ENCODE results near the gene SLFN11. TPM values are rescaled to one million over a fixed set of nuclear protein-coding genes. Genes with fewer than 3 reads are reported as not detected.
"Not testable (repeated sequence)": the region's sequence is repeated elsewhere in the genome, so short reads cannot be mapped to it uniquely, and the experiment has no call there.

SLFN11 gene, protein sequence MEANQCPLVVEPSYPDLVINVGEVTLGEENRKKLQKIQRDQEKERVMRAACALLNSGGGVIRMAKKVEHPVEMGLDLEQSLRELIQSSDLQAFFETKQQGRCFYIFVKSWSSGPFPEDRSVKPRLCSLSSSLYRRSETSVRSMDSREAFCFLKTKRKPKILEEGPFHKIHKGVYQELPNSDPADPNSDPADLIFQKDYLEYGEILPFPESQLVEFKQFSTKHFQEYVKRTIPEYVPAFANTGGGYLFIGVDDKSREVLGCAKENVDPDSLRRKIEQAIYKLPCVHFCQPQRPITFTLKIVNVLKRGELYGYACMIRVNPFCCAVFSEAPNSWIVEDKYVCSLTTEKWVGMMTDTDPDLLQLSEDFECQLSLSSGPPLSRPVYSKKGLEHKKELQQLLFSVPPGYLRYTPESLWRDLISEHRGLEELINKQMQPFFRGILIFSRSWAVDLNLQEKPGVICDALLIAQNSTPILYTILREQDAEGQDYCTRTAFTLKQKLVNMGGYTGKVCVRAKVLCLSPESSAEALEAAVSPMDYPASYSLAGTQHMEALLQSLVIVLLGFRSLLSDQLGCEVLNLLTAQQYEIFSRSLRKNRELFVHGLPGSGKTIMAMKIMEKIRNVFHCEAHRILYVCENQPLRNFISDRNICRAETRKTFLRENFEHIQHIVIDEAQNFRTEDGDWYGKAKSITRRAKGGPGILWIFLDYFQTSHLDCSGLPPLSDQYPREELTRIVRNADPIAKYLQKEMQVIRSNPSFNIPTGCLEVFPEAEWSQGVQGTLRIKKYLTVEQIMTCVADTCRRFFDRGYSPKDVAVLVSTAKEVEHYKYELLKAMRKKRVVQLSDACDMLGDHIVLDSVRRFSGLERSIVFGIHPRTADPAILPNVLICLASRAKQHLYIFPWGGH
- total RNA-seq, result 23.0 TPM
- long read RNA-seq, full-length matches to known transcripts, result 3 of 7 reads
- long read RNA-seq, partial matches to known transcripts, result 2 of 7 reads
- long read RNA-seq, other reads (novel, unspliced or antisense), result 2 of 7 reads

DNA sequence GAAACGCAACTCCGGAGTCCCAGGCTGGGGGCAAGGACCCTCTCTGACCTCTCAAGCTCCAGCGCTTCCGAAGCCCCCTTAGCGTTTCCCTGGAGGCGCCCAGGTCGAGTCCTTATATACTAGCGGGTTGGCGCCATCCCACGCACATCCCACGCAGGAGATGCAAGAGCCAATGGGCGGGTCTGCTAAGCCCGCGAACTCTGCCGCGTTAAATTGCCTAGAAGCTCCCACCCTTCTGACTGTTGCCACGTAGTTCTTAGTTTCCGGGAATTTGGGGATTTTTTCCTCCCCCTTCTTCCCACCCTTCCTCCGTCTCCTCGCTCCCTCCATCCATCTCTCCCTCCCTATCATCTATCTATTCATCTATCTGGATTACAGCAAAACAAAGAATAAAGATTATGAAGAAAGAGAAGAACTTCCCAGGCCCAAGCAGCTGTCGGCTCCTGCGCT, at the start of gene SLFN11:
Gene SLFN11, minus strand, starts transcription at position 88 of the 450 bp plus-strand sequence. CDS start 9,814 bp downstream, outside the sequence.
- intact Hi-C loops (cut with DNase I), result loop anchor here (1.0 to 10.0 kb wide), 6 partner anchors 27 to 1119 kb away; partner anchors contain the start of genes CCL2, SLFN12L, SLFN13 and TAF15
- DNase-seq (ENCODE audit: low spot score), result peak; percentile 92

DNA sequence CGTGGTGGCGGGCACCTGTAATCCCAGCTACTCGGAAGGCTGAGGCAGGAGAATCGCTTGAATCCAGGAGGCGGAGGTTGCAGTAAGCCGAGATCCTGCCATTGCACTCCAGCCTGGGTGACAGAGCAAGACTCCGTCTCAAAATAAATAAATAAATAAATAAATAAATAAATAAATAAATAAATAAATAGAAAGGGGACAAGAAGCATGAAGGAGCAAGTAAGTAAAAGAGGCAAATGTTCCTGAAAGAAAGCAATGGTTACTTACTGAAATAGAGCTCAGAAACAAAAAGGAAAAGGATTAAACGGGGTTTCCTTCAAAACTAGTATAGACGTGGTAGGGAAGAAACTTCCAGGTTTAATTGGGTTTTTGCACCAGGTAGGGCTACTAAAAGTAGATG, 47.6 kb upstream of the SLFN11 start:
- DNase-seq (ENCODE audit: low spot score); intact Hi-C loops (cut with DNase I): not testable (repeated sequence)

DNA sequence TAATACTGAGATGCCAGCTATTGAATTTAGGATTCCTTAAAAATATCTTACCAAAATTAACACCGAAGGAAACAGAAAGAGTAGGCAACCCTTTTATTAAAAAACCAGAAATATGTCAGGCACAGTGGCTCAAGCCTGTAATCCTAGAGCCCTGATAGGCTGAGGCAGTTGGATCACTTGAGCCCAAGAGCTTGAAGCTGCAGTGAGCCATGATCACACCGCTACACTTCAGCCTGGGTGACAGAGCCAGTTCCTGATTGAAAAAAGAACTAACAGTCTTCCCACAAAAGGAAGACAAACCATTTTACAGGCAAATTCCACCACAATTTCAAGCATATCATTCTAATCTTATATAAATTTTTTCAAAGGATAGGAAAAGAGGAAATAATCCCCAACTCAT, 43.2 kb upstream of the SLFN11 start:
- DNase-seq (ENCODE audit: low spot score), result no peak
- intact Hi-C loops (cut with DNase I), result no loop called here

DNA sequence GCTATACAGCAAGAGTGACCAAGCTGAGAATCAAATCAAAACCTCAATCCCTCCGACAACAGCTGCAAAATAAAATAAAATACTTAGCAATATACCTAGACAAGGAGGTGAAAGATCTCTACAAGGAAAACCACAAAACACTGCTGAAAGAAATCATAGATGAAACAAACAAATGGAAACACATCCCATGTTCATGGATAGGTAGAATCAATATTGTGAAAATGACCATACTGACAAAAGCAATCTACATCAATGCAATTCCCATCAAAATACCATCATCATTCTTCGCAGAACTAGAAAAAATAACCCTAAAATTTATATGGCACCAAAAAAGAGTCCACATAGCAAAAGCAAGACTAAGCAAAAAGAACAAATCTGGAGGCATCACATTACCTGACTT, 41.3 kb upstream of the SLFN11 start:
- DNase-seq (ENCODE audit: low spot score); intact Hi-C loops (cut with DNase I): not testable (repeated sequence)

DNA sequence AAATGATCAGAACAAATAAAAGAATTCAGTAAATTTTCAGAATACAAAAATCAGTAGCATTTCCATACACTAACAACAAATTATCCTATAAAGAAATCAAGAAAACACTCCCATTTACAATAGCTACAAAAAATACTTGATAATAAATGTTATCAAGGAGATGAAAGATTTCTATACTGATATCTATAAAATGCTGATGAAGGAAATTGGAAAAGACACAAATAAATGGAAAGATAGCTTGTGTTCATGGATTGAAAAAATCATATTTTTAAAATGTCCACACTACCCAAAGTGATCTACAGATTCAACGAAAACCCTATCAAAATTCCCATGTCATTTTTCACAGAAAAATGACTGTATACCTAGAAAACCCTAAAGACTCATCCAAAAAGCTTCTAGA, 40.8 kb upstream of the SLFN11 start:
- no peak for DNase-seq (ENCODE audit: low spot score)
- intact Hi-C loops (cut with DNase I), result no loop called here

DNA sequence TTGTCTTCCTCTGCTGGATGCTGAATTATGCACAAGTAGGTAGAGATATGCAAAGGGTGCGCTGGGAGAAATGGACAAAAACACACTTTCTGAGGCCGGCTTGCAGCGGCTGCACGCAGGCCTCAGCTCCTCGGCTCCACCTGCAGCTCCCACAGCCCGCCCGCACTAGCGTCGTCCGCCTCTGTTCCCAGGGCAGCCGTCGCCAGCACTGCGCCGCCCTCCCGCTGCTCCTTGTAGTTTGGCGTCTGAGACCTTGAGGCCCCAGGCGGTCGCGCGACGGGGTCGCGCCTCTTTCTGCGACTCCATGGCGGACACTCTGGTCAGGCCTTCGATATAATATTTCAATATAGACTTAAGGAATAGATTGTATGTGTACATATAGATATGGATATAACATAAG, 34.1 kb upstream of the SLFN11 start:
- intact Hi-C loops (cut with DNase I), result no loop called here
- no peak for DNase-seq (ENCODE audit: low spot score)

DNA sequence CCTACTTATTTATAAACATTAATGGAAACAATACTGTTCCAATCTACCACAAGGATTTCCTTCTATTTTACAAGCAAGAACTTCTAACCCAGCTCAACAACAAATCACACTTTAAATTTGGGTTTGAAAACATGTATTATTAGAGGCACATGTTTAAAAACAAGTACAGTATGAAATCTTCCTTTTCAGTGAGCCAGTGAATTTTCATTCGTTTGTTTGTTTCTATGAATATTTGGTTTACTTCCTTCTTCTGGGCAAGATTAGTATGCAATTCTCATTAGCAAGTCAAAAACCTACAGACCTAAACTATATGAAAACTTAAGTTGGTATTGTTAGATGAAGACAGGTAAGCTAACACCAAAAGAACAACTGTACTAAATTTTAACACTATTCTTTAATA, 33.1 kb upstream of the SLFN11 start:
- DNase-seq (ENCODE audit: low spot score), result no peak
- intact Hi-C loops (cut with DNase I), result no loop called here

DNA sequence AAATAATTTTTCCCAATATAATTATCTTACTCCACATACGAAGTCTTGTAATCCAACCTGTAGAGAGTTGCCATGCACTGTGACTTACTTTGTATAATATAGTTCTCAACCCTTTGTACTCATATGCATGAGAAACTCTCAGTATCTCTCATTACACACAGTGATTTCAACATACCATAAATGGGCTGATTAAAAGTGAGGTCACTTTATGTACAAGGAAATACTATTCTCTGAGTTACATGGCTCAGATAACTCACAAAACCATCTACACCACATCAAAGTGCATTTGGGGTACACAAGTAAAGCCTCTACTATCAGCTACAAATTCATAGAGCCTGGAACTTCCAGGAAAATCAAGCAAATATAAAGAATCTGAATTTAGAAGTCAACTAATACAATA, 30.9 kb upstream of the SLFN11 start:
- intact Hi-C loops (cut with DNase I), result no loop called here
- DNase-seq (ENCODE audit: low spot score), result no peak

DNA sequence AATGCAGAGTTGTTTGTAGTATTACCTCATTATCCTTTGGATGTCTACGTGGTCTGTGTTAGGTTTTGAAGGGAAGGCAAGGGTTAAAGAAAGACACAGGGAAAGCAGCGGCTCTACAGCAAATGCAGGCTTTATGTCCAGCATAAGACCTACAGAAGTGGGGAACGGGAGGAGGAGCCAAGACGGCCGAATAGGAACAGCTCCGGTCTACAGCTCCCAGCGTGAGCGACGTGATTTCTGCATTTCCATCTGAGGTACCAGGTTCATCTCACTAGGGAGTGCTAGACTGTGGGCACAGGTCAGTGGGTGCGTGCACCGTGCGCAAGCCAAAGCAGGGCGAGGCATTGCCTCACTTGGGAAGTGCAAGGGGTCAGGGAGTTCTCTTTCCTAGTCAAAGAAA, 20.4 kb upstream of the SLFN11 start:
- DNase-seq (ENCODE audit: low spot score); intact Hi-C loops (cut with DNase I): not testable (repeated sequence)

DNA sequence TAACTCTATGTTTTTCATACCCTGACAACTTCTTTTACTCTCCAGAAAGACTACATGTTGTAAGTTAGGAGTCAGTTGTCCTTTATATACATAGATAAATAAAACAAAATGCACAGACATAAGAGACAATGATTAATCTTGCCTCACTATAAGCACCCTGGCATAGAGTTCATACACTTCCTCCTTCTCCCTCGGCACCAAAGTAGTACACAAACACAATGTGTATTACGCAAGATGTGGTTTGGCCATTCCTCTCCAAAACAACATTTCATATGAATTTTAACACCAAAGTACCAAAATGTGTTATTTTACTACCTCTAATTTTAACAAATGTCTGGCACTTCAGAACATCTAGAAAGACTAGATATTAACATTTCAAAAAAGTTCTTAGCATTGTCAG, 17.2 kb upstream of the SLFN11 start:
- DNase-seq (ENCODE audit: low spot score), result no peak
- intact Hi-C loops (cut with DNase I), result no loop called here

DNA sequence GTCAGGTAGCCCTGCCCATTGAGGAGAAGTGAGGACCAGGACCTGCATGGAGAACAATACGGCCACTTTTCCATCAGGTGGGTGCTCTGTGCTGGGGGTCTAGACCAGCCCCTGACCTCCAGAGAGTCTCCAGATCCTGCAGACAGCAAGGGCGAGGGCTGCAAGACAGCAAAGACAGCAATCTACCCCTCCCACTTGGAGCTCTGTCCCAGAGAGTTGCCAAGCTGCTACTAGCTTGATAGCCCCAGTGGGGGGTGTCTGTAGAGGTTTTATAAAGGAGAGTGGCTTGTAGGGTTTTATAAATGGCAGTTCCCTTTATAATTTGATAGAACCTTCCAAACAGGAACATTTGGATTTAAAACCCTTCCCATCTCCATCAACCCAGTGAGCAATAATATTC, 16.7 kb upstream of the SLFN11 start:
- intact Hi-C loops (cut with DNase I), result no loop called here
- DNase-seq (ENCODE audit: low spot score), result no peak

DNA sequence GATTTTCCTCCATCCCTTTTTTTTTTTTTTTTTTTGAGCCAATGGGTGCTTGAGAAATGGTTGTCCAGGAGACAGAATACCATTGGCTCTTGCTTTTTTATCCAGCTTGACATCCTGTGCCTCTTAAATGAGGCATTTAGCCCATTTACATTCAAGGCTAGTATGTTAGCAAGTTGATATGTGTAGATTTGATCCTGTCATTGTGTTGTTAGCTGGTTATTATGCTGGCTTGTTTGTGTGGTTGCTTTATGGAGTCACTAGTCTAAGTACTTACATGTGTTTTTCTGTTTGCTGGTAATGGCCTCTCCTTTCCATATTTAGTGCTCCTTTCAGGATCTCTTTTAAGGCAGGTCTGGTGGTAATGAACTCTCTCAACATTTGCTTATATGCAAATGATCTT, 14.1 kb upstream of the SLFN11 start:
- intact Hi-C loops (cut with DNase I), result no loop called here
- DNase-seq (ENCODE audit: low spot score), result no peak

DNA sequence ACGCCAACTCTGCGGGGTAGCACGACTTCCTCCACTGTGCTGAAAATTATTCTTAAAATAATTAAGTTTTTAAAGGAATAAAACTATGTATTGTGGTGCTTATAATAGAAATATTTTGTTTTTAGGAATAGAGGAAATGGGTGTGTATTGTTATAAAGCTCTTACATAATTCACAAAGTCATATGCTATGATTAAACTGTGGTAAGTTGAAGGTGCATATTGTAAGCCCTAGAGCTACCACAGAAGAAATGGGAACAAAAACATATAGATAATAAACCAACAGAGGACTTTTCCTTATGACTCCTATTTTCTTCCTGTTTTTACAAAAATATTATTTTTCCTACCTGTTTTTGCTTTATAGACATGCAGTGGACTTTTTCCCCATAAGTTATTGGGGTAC, 4.3 kb upstream of the SLFN11 start:
- intact Hi-C loops (cut with DNase I), result loop anchor here (10.0 kb wide), 3 partner anchors 157 to 1123 kb away; partner anchors contain the start of genes CCL2, SLFN12L and TAF15

DNA sequence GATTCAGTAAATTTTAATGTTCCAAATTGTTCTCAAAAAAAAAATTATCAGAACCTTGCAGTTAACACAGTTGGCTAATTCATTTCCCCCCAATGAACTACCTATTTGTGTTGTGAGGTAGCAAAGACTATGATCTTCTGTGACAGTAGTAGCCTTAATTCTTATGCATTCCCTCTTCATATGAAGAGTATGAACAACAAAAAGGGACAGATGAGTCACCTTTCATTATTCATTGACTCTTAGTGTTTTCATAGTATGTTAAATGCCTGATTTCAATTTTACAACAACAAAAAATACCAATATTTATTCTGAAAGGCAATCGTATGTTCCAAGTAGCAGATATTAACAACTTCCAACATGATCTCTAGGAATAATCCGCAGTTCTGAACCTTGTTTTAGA, 3.6 kb upstream of the SLFN11 start:
- no peak for DNase-seq (ENCODE audit: low spot score)
- intact Hi-C loops (cut with DNase I), result loop anchor here (10.0 kb wide), 3 partner anchors 158 to 1122 kb away; partner anchors contain the start of genes CCL2, SLFN12L and TAF15

More for the DNA sequence above, 4.3 kb upstream of the SLFN11 start:
- DNase-seq (ENCODE audit: low spot score), result no peak

DNA sequence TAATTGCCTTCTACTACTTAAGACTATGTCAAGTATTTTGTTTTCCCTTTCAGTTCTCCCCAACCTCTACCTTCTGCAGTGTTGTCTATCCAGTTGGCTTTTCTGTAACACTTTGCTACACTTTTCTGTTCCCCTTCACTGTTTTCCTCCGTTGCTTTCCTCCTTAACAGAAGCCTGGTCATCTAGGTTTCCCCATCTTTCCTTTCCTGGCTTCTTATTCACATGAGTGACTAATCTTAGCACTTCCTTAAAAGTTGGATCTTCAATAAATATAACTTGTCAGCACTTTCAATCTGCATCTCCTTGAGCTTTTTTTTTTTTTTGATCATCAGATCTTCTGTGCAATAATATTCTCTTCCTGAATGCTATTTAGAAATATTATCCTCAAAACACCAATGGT, 2.8 kb upstream of the SLFN11 start:
- DNase-seq (ENCODE audit: low spot score), result no peak
- intact Hi-C loops (cut with DNase I), result loop anchor here (10.0 kb wide), 3 partner anchors 159 to 1121 kb away; partner anchors contain the start of genes CCL2, SLFN12L and TAF15

DNA sequence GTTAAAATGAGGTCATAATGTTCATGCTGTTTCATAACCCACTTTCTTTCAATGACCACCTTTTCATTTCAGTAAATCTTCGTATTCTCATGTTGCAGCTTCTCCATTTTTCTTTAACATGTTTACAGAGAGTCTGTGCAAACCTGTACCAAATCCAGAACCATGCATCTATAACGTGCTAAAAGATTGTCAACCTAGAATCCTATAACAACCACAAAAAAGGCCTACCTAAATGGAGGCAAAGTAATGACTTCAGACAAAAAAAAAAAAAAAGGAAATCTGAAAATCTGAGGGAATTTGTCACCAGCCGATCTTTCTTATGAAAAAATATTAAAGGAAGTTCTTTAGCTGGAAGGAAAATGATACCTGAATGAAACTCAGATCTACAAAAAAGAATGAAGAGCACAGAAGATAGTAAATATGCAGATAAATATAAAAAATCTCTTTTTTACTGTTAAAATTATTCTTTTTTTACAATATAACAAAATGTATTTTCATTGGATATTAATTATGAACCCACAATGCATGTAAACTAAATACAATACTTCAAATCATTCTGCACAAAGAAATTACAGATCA, 1.4 kb upstream of the SLFN11 start:
- DNase-seq (ENCODE audit: low spot score), result no peak
- intact Hi-C loops (cut with DNase I), result loop anchor here (2.0 to 10.0 kb wide), 5 partner anchors 58 to 1120 kb away; partner anchors contain the start of genes CCL2, SLFN12, SLFN12L and TAF15

DNA sequence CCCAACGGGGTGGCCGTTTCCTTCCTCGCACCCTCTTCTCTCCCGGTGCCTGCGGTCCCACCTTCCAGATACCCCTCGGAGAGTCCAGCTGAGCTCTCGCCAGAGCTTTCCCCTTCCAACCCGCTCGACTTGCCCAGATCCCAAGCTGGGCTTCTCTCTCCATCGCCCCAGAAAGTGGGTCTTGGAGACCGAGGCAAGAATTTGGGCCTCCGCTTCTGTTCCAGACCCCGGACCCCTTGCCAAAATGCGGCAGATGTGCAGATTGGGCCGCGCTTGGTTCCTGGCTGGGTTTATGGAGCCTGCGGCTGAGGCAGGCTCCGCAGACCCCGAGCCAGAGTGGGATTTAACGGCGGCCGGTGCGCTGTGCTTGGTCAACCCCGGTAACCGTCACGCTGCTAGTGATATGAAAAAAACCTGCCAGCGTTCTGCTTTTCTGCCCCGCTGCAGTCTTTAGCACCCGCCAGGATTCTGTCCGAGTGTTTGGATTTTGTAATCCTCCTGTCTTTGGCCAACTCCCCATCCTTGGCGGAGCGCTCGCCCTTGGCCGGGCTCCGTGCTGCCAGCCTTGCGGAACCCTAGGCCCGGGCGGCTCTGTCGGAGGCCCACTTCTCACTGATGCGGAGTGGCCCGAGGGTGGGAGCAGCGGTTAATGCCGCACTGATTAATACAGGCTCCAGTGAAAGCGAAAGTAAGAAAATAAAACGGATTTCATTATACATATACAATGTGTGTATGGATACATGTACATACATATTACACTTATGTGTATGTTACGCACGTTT, 754 bp upstream of the SLFN11 start:
- DNase-seq (ENCODE audit: low spot score), result peak; percentile 79
- intact Hi-C loops (cut with DNase I), result loop anchor here (1.0 to 10.0 kb wide), 7 partner anchors 27 to 1119 kb away; partner anchors contain the start of genes CCL2, SLFN12, SLFN12L and SLFN13

DNA sequence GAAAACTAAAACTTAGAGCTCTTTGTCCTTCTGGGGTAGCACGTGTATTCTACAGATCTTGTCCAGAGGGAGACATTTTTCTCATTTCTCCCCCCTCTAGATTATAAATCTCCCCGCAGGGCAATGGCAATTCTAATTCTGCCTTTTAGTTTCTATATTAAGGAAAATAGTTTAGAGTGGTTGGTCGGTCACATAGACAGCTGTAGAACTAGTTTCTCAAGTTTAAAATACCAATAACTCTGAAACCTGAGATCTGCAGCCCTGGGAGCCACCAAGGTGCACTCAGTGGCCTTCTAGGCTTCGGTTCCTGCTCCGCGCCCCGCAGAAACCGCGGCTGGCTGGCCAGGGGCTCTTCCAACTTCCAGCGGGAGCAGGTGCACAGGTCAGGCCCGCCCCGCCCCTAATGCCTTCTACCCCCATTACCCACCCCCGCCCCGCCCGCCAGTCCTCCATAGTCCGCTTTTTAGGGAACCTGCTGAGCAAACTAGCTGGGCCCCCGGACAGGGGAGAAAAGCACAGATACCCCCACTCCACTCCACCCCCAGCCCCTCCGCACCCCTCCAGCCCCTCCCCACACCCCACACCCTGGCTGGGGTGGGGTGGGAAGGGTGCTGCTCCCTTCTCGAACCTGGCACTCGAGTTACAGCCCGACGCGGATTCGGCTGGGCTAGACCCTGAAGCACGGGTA, 431 bp downstream of the SLFN11 start:
- DNase-seq (ENCODE audit: low spot score), result no peak
- intact Hi-C loops (cut with DNase I), result loop anchor here (1.0 to 10.0 kb wide), 6 partner anchors 26 to 1118 kb away; partner anchors contain the start of genes CCL2, SLFN12L, SLFN13 and TAF15

Data from cardiac septum (tissue), 1 donor.